ENCODE results near the gene LSM7.

GRCh38 chr19:2343289-2343982, 15.1 kb upstream of the LSM7 start:
- no peak for TF ChIP-seq HDGF (IDR thresholded peaks at IDR 0.05; ENCODE audit: borderline replicate concordance)
- no peak for TF ChIP-seq TARDBP (IDR thresholded peaks at IDR 0.05)
- TF ChIP-seq PKNOX1 (IDR thresholded peaks at IDR 0.05) = no peak
- no peak for TF ChIP-seq NFRKB (IDR thresholded peaks at IDR 0.05)
- no peak for TF ChIP-seq FOXA1 (IDR thresholded peaks at IDR 0.05)
- no peak for TF ChIP-seq ARNT (IDR thresholded peaks at IDR 0.05)
- TF ChIP-seq L3MBTL2 (conservative IDR thresholded peaks at IDR 0.05) = no peak
- TF ChIP-seq SUZ12 (IDR thresholded peaks at IDR 0.05) = no peak
- TF ChIP-seq SP1 (IDR thresholded peaks at IDR 0.05) = no peak
- TF ChIP-seq LEF1 (IDR thresholded peaks at IDR 0.05; ENCODE audit: borderline replicate concordance) = no peak
- TF ChIP-seq ELF4 (IDR thresholded peaks at IDR 0.05) = no peak
- TF ChIP-seq FOXK2 (IDR thresholded peaks at IDR 0.05) = no peak

Data from HEK293T (cell line).